Mammary epithelial cell (primary cell): ENCODE data around the gene RFX2.

Experiments
- EZH2 ChIP-seq: IDR thresholded peaks from 2 replicates; pipeline ENCODE4 v1.6.1; 2012; ENCODE audit warnings: low read length, inconsistent platforms, borderline replicate concordance
- TF ChIP-seq, protein P1 (sequence below), 2 donors: IDR thresholded peaks in 1 of 2; conservative IDR thresholded peaks in 1 of 2; 2 replicates each; pipeline ENCODE4 v1.5.1; 2011 to 2012; ENCODE audit warnings: inconsistent platforms in 2 of 2, low read length in 2 of 2, mild to moderate bottlenecking in 2 of 2, control low read depth in 1 of 2, low read depth in 1 of 2; ENCODE audit not compliant: insufficient read depth in 1 of 2; ENCODE audit errors: extremely low read depth in 1 of 2

DNA sequence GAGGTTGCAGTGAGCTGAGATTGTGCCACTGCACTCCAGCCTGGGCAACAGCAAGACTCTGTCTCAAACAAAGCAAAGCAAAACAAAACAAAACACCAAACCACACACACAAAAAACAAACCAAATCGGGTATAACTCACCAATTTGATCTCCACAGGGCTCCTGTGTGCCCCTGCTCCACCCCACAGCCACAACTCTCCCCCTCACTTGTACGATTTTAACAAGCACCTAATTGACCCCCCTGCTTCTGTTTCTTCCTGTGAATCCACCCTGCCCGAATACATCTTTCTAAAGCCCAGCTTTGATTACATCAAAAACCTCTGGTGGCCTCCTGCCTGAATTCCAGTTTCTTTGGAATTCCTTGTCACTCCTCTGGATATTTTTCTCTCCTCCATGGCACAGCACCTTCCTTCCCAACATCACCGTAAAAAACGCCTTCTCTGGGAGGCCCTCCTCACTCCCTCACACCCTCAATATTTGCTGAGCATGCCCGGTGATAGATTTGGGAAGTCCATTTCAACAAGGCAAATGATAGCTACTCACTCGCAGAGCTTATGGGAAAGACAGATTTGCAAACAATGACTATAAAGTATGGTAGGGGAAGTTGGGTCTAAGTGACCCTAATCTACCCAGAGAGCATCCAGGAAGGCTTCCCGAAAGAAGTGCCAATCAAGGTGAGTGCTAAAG is 120.8 kb downstream of the RFX2 start:
- TF ChIP-seq, protein P1, sequence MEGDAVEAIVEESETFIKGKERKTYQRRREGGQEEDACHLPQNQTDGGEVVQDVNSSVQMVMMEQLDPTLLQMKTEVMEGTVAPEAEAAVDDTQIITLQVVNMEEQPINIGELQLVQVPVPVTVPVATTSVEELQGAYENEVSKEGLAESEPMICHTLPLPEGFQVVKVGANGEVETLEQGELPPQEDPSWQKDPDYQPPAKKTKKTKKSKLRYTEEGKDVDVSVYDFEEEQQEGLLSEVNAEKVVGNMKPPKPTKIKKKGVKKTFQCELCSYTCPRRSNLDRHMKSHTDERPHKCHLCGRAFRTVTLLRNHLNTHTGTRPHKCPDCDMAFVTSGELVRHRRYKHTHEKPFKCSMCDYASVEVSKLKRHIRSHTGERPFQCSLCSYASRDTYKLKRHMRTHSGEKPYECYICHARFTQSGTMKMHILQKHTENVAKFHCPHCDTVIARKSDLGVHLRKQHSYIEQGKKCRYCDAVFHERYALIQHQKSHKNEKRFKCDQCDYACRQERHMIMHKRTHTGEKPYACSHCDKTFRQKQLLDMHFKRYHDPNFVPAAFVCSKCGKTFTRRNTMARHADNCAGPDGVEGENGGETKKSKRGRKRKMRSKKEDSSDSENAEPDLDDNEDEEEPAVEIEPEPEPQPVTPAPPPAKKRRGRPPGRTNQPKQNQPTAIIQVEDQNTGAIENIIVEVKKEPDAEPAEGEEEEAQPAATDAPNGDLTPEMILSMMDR (conservative IDR thresholded peaks at IDR 0.05 in 1 of 2, IDR thresholded peaks at IDR 0.05 in 1 of 2; ENCODE audit: extremely low read depth in 1 of 2, insufficient read depth in 1 of 2, low read depth in 1 of 2, low read length in 2 of 2) = no peak
- TF ChIP-seq EZH2 = no peak
